Measurements from ENCODE around the gene NXPE2. TPM values are rescaled to one million over a fixed set of nuclear protein-coding genes. Genes with fewer than 3 reads are reported as not detected.

Gene NXPE2
- total RNA-seq, 1 experiment from 2014 or later, result 0.11 TPM

DNA sequence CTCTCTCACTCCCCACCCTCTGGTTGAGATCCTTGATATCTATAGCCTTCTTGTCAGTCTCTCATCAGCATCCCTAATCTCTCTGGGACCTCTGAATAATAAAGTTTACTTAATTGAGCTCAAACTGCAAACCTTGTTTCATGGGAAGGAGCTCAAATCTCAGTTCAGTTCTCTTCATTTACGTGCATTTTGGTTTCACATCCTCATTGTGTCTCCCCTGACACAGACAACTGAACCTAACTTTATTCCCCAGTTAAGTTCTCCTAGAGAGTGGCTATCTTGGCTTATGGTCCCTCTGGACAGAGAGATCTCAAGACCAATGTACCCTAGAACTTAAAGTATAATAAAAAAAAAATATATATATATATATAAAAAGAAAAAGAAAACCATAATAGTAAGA is 47.3 kb downstream of the NXPE2 start:
- H2AFZ ChIP-seq (ENCODE audit: low read length), result no peak overlapping the region
- no peak overlapping the region for H3K4me3 Mint-ChIP-seq
- no peak overlapping the region for H3K27ac Mint-ChIP-seq
- H3K79me1 ChIP-seq (ENCODE audit: insufficient read depth, low read depth, low read length, poor library complexity, severe bottlenecking), result no peaks in the 10 kb centered on the region
- no peak overlapping the region for H2BK5ac ChIP-seq (ENCODE audit: insufficient read length, low read length)
- WGBS (ENCODE audit: extremely low coverage, insufficient read length, low lambda C conversion rate), result no CpG with 5 or more reads among the region's 1 CpG
- H3K4ac ChIP-seq (ENCODE audit: low read depth, low read length), result no peak overlapping the region
- H2BK120ac ChIP-seq (ENCODE audit: low read depth, low read length, poor library complexity, severe bottlenecking), result no peak overlapping the region
- H3K4me2 ChIP-seq (ENCODE audit: insufficient read depth, insufficient read length, low read length), result no peak overlapping the region
- no peaks in the 10 kb centered on the region for H4K20me1 ChIP-seq (ENCODE audit: control insufficient read depth, insufficient read depth, insufficient read length)
- no peak overlapping the region for H4K91ac ChIP-seq (ENCODE audit: insufficient read length, low read depth, low read length)
- H3K79me2 ChIP-seq (ENCODE audit: insufficient read depth, low read length), result no peaks in the 10 kb centered on the region
- H3K27me3 ChIP-seq (ENCODE audit: insufficient read depth, low read length), result no peaks in the 10 kb centered on the region
- no peak overlapping the region for H2BK20ac ChIP-seq (ENCODE audit: low read depth, low read length, poor library complexity, severe bottlenecking)
- H2BK12ac ChIP-seq (ENCODE audit: insufficient read length, low read depth, low read length), result no peak overlapping the region
- TF ChIP-seq, protein P1, sequence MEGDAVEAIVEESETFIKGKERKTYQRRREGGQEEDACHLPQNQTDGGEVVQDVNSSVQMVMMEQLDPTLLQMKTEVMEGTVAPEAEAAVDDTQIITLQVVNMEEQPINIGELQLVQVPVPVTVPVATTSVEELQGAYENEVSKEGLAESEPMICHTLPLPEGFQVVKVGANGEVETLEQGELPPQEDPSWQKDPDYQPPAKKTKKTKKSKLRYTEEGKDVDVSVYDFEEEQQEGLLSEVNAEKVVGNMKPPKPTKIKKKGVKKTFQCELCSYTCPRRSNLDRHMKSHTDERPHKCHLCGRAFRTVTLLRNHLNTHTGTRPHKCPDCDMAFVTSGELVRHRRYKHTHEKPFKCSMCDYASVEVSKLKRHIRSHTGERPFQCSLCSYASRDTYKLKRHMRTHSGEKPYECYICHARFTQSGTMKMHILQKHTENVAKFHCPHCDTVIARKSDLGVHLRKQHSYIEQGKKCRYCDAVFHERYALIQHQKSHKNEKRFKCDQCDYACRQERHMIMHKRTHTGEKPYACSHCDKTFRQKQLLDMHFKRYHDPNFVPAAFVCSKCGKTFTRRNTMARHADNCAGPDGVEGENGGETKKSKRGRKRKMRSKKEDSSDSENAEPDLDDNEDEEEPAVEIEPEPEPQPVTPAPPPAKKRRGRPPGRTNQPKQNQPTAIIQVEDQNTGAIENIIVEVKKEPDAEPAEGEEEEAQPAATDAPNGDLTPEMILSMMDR (conservative IDR thresholded peaks at IDR 0.05), result no peak
- H3K23me2 ChIP-seq (ENCODE audit: insufficient read length, low read depth, low read length, poor library complexity, severe bottlenecking), result no peaks in the 10 kb centered on the region
- H3K14ac ChIP-seq (ENCODE audit: insufficient read depth, low read length), result no peak overlapping the region
- no peak overlapping the region for H2AK5ac ChIP-seq (ENCODE audit: insufficient read length, low read length)
- H3K23ac ChIP-seq (ENCODE audit: insufficient read length, low read depth, low read length), result no peak overlapping the region
- H3K4me1 ChIP-seq (ENCODE audit: insufficient read depth, low read length), result no peaks in the 10 kb centered on the region
- peaks cover 11% of the 10 kb centered on the region for H3K27me3 Mint-ChIP-seq (ENCODE audit: low read depth)
- H4K8ac ChIP-seq (replicated peaks; ENCODE audit: insufficient read length, low read depth, low read length), result no peak overlapping the region
- no peak overlapping the region for H3K56ac ChIP-seq (ENCODE audit: insufficient read length, low read depth, low read length)
- no peak overlapping the region for H4K5ac ChIP-seq (ENCODE audit: insufficient read length, low read depth, low read length)
- no peak overlapping the region for H3K18ac ChIP-seq (ENCODE audit: insufficient read length, low read depth, low read length)
- H3K4me1 Mint-ChIP-seq, result no peaks in the 10 kb centered on the region
- DNase-seq, result no peak
- no peaks in the 10 kb centered on the region for H3K9me3 ChIP-seq (ENCODE audit: control insufficient read depth, low read depth, low read length)
- no peaks in the 10 kb centered on the region; a peak in 1 of 5 replicates for H3K9me3 Mint-ChIP-seq
- H3K9ac ChIP-seq (ENCODE audit: extremely low read depth, insufficient read length, low read length), result no peak overlapping the region
- no peak overlapping the region for H3T11ph ChIP-seq (ENCODE audit: low read length)
- H3K36me3 Mint-ChIP-seq (ENCODE audit: insufficient read depth in 1 of 3, low read depth in 3 of 3), result no peaks in the 10 kb centered on the region
- no peak overlapping the region for H2BK15ac ChIP-seq (ENCODE audit: low read depth, low read length)
- H3K27ac ChIP-seq (ENCODE audit: insufficient read length, low read depth, low read length), result no peak overlapping the region

Data from H9 (cell line).